ENCODE data around the gene NUDT14.

Gene NUDT14

GRCh38 chr14:105177082-105177481, 4.0 kb downstream of the NUDT14 start:
- in situ Hi-C loops (cut with MboI; ENCODE audit: low sequenced_read_pairs): no loop called here

GRCh38 chr14:105176513-105176912, 4.6 kb downstream of the NUDT14 start:
- in situ Hi-C loops (cut with MboI; ENCODE audit: low sequenced_read_pairs): no loop called here

- in situ Hi-C loops (cut with MboI; ENCODE audit: low sequenced_read_pairs): no loop called here
These were observed 6.9 kb downstream of the NUDT14 start for GRCh38 chr14:105173901-105174894.

- in situ Hi-C loops (cut with MboI; ENCODE audit: low sequenced_read_pairs): no loop called here
These were observed 8.0 kb downstream of the NUDT14 start for GRCh38 chr14:105173145-105173544.

- in situ Hi-C loops (cut with MboI; ENCODE audit: low sequenced_read_pairs): no loop called here
These were observed 8.6 kb downstream of the NUDT14 start for GRCh38 chr14:105172476-105172875.

GRCh38 chr14:105171004-105171673, 10.0 kb downstream of the NUDT14 start:
- in situ Hi-C loops (cut with MboI; ENCODE audit: low sequenced_read_pairs): no loop called here

GRCh38 chr14:105169776-105170655, 11.1 kb downstream of the NUDT14 start:
- in situ Hi-C loops (cut with MboI; ENCODE audit: low sequenced_read_pairs): no loop called here

GRCh38 chr14:105168979-105169507, 12.1 kb downstream of the NUDT14 start:
- in situ Hi-C loops (cut with MboI; ENCODE audit: low sequenced_read_pairs): no loop called here

GRCh38 chr14:105168496-105168978, 12.6 kb downstream of the NUDT14 start, which contains the start of gene JAG2:
TSS of gene JAG2 (minus strand) at chr14:105168776. CDS start at chr14:105168420, 356 bp downstream.
- in situ Hi-C loops (cut with MboI; ENCODE audit: low sequenced_read_pairs): no loop called here

- in situ Hi-C loops (cut with MboI; ENCODE audit: low sequenced_read_pairs): no loop called here
These were observed 13.1 kb downstream of the NUDT14 start for GRCh38 chr14:105168093-105168420.

GRCh38 chr14:105167303-105168092, 13.6 kb downstream of the NUDT14 start:
- in situ Hi-C loops (cut with MboI; ENCODE audit: low sequenced_read_pairs): no loop called here

- in situ Hi-C loops (cut with MboI; ENCODE audit: low sequenced_read_pairs): no loop called here
These were observed 14.4 kb downstream of the NUDT14 start for GRCh38 chr14:105166571-105167302.

- in situ Hi-C loops (cut with MboI; ENCODE audit: low sequenced_read_pairs): no loop called here
These were observed 15.2 kb downstream of the NUDT14 start for GRCh38 chr14:105165761-105166485.

- in situ Hi-C loops (cut with MboI; ENCODE audit: low sequenced_read_pairs): no loop called here
These were observed 15.9 kb downstream of the NUDT14 start for GRCh38 chr14:105165134-105165704.

GRCh38 chr14:105163040-105163742, 17.9 kb downstream of the NUDT14 start:
- in situ Hi-C loops (cut with MboI; ENCODE audit: low sequenced_read_pairs): no loop called here

GRCh38 chr14:105162669-105162979, 18.5 kb downstream of the NUDT14 start:
- in situ Hi-C loops (cut with MboI; ENCODE audit: low sequenced_read_pairs): no loop called here

GRCh38 chr14:105161964-105162668, 19.0 kb downstream of the NUDT14 start:
- in situ Hi-C loops (cut with MboI; ENCODE audit: low sequenced_read_pairs): no loop called here
